Coronary artery (tissue), 2 donors: Measurements from ENCODE around the gene HS3ST3B1.
A peak's percentile ranks its signal among the peaks of the same experiment; 100 is the strongest.

Experiments used
- DNase-seq: peaks from one replicate; pipeline ENCODE4 v3.0.0-alpha.2; 2017; ENCODE audit warnings: low spot score
- H3K27ac ChIP-seq, 2 donors: fragments of 200-600 bp; sonication (generic); one replicate each; pipeline ENCODE4 v1.5.1; 2016 to 2019
- H3K4me3 ChIP-seq: fragments of 200-600 bp; sonication (generic); 2 replicates; pipeline ENCODE4 v1.5.1; 2016; ENCODE audit warnings: mild to moderate bottlenecking, moderate library complexity
- CTCF ChIP-seq: fragments of 200-600 bp; sonication (generic); IDR thresholded peaks from one replicate; pipeline ENCODE4 v1.5.1; 2019; ENCODE audit warnings: antibody characterized with exemption

HS3ST3B1 gene

GRCh38 chr17:14336418-14336817 lies 35.5 kb downstream of the HS3ST3B1 start:
- no peak overlapping the region for H3K4me3 ChIP-seq
- H3K27ac ChIP-seq = no peak overlapping the region
- DNase-seq = no peak
- TF ChIP-seq CTCF = no peak

- Histone ChIP-seq H3K27ac (no peak overlapping the region), H3K4me3 (no peak overlapping the region)
- TF ChIP-seq CTCF = no peak
- no peak for DNase-seq
These were observed 36.8 kb downstream of the HS3ST3B1 start for GRCh38 chr17:14337596-14338079.

DNA sequence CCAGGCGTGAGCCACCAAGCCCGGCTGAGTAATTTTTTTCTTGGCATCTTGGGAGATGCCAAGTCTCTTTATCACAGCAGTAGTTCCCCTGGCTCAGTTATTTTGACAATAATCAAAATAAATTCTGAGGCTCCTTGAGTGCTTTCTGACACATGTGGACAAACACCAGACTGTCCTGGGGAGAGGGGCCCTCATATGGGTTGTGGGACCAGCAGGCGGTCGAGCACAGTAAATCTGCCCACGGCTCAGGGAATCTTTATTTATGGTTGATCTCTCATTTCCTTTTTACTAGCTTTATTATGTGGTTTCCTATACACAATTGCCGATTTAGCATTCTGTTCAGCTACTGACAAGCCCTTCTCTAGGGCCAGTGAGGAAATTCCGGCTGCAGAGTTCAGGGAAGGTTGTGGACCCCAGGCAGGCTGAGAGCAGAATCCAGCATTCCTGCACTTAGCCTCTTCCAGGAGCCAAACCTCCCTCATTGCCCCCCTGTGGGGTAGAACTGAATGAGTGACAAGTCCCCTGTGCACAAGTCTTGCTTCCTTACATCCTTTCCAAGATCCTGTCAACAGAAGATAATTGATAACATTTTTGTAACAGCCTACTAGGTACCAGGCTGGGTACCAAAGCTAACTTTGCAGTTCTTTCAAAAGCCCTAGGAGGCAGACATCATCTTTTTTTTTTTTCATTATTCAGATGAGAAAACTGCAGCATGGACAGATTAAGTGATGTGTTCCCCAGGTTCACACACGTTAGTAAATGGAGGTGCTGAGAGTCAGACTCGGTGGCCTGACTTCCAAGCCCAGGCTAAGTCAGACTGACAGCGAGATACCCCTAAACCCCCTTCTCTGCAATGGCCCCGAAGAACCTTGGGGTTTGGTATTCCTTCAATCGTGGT lies 40.2 kb downstream of the HS3ST3B1 start:
- TF ChIP-seq CTCF = no peak
- DNase-seq = peak; percentile 46

GRCh38 chr17:14341866-14342265 lies 41.0 kb downstream of the HS3ST3B1 start:
- peak; percentile 8 for DNase-seq
- H3K27ac ChIP-seq = no peak overlapping the region
- H3K4me3 ChIP-seq = no peak overlapping the region
- no peak for TF ChIP-seq CTCF

More for the DNA sequence above, 40.2 kb downstream of the HS3ST3B1 start:
- no peak overlapping the region for H3K4me3 ChIP-seq
- H3K27ac ChIP-seq = no peak overlapping the region

- DNase-seq = no peak
- no peak overlapping the region for H3K4me3 ChIP-seq
- no peak for TF ChIP-seq CTCF
These were observed 45.9 kb downstream of the HS3ST3B1 start for GRCh38 chr17:14346801-14347200.

GRCh38 chr17:14351493-14351892 lies 50.6 kb downstream of the HS3ST3B1 start:
- TF ChIP-seq CTCF = no peak
- Histone ChIP-seq H3K4me3 (no peak overlapping the region), H3K27ac (no peak overlapping the region)
- DNase-seq = no peak

More at GRCh38 chr17:14346801-14347200, 45.9 kb downstream of the HS3ST3B1 start:
- no peak overlapping the region for H3K27ac ChIP-seq

DNA sequence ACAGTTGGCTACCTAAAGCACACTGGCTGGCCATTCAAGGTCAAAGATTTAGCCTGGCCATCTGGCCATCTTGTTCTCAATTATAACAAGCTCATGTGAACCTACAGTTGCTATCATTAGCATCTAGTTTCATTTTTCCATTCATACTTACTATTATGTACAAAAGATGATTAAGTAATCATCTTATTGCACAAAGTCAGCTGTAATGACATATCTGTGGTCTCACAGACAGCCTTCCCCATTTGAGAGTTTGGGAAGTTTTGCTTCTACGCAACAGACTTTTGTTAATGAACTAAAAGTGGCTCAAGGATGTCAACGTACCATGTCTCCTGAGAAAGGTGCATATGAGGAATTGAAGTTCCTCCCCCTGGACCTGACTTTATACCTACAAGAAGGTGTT lies 51.3 kb downstream of the HS3ST3B1 start:
- TF ChIP-seq CTCF = no peak
- no peak overlapping the region for H3K27ac ChIP-seq
- DNase-seq = no peak
- no peak overlapping the region for H3K4me3 ChIP-seq
